H9 (cell line): ENCODE measurements around the gene MARCHF10. TPM values are rescaled to one million over a fixed set of nuclear protein-coding genes. Genes with fewer than 3 reads are reported as not detected.

ENCODE experiments used
- DNase-seq: peaks from one replicate; pipeline ENCODE4 v3.0.0-alpha.2; 2017
- H2AFZ ChIP-seq: one replicate; pipeline ENCODE4 v1.6.1; 2013; ENCODE audit warnings: mild to moderate bottlenecking, low read length, control low read depth, moderate library complexity
- H2AK5ac ChIP-seq: 2 replicates; pipeline ENCODE4 v1.6.1; 2013; ENCODE audit warnings: low read length, control low read depth, mixed read lengths; ENCODE audit not compliant: insufficient read length
- H2BK120ac ChIP-seq: one replicate; pipeline ENCODE4 v1.6.1; 2013; ENCODE audit warnings: low read depth, mild to moderate bottlenecking, low read length, control low read depth, inconsistent platforms; ENCODE audit not compliant: poor library complexity, severe bottlenecking
- H2BK12ac ChIP-seq: 2 replicates; pipeline ENCODE4 v1.6.1; 2013; ENCODE audit warnings: low read length, control low read depth, mixed read lengths, low read depth; ENCODE audit not compliant: insufficient read length
- H2BK15ac ChIP-seq: 2 replicates; pipeline ENCODE4 v1.6.1; 2013; ENCODE audit warnings: low read depth, low read length, control low read depth
- H2BK20ac ChIP-seq: one replicate; pipeline ENCODE4 v1.6.1; 2013; ENCODE audit warnings: low read depth, mild to moderate bottlenecking, low read length, control low read depth, inconsistent platforms; ENCODE audit not compliant: poor library complexity, severe bottlenecking
- H2BK5ac ChIP-seq: 2 replicates; pipeline ENCODE4 v1.6.1; 2013; ENCODE audit warnings: low read length, control low read depth, mixed read lengths; ENCODE audit not compliant: insufficient read length
- H3K14ac ChIP-seq: 2 replicates; pipeline ENCODE4 v1.6.1; 2013; ENCODE audit warnings: low read length, control low read depth; ENCODE audit not compliant: insufficient read depth
- H3K18ac ChIP-seq: 2 replicates; pipeline ENCODE4 v1.6.1; 2013; ENCODE audit warnings: low read depth, mild to moderate bottlenecking, mixed read lengths, low read length, control low read depth; ENCODE audit not compliant: insufficient read length
- H3K23ac ChIP-seq: 2 replicates; pipeline ENCODE4 v1.6.1; 2013; ENCODE audit warnings: low read length, control low read depth, mixed read lengths, low read depth; ENCODE audit not compliant: insufficient read length
- H3K23me2 ChIP-seq: 2 replicates; pipeline ENCODE4 v1.6.1; 2013; ENCODE audit warnings: low read depth, mild to moderate bottlenecking, mixed read lengths, low read length, control low read depth; ENCODE audit not compliant: insufficient read length, poor library complexity, severe bottlenecking
- H3K27ac ChIP-seq: 2 replicates; pipeline ENCODE4 v1.5.1; 2013; ENCODE audit warnings: low read length, control low read depth, mixed read lengths, low read depth; ENCODE audit not compliant: insufficient read length
- H3K27me3 ChIP-seq: 2 replicates; pipeline ENCODE4 v1.6.1; 2013; ENCODE audit warnings: low read length, control low read depth, inconsistent platforms; ENCODE audit not compliant: insufficient read depth
- H3K4ac ChIP-seq: 2 replicates; pipeline ENCODE4 v1.6.1; 2013; ENCODE audit warnings: low read depth, mild to moderate bottlenecking, control low read depth, inconsistent platforms, low read length, moderate library complexity
- H3K4me1 ChIP-seq: 2 replicates; pipeline ENCODE4 v1.6.1; 2013; ENCODE audit warnings: low read length, control low read depth, inconsistent platforms; ENCODE audit not compliant: insufficient read depth
- H3K4me2 ChIP-seq: 2 replicates; pipeline ENCODE4 v1.6.1; 2013; ENCODE audit warnings: low read length, control low read depth, mixed read lengths; ENCODE audit not compliant: insufficient read length, insufficient read depth
- H3K56ac ChIP-seq: 2 replicates; pipeline ENCODE4 v1.6.1; 2013; ENCODE audit warnings: low read depth, mild to moderate bottlenecking, mixed read lengths, low read length, control low read depth; ENCODE audit not compliant: insufficient read length
- H3K79me1 ChIP-seq: 2 replicates; pipeline ENCODE4 v1.6.1; 2013; ENCODE audit warnings: low read depth, mild to moderate bottlenecking, moderate library complexity, low read length, control low read depth, inconsistent platforms; ENCODE audit not compliant: insufficient read depth, poor library complexity, severe bottlenecking
- H3K79me2 ChIP-seq: 2 replicates; pipeline ENCODE4 v1.6.1; 2013; ENCODE audit warnings: low read length, control low read depth, inconsistent platforms; ENCODE audit not compliant: insufficient read depth
- H3K9ac ChIP-seq: 2 replicates; pipeline ENCODE4 v1.6.1; 2013; ENCODE audit warnings: low read length, control low read depth, mixed read lengths; ENCODE audit not compliant: insufficient read length; ENCODE audit errors: extremely low read depth
- H3K9me3 ChIP-seq: one replicate; pipeline ENCODE4 v1.6.1; 2013; ENCODE audit warnings: low read depth, low read length, inconsistent platforms; ENCODE audit not compliant: control insufficient read depth
- H3T11ph ChIP-seq: one replicate; pipeline ENCODE4 v1.6.1; 2013; ENCODE audit warnings: mild to moderate bottlenecking, low read length, control low read depth, inconsistent platforms
- H4K20me1 ChIP-seq: one replicate; pipeline ENCODE4 v1.6.1; 2013; ENCODE audit not compliant: control insufficient read depth, insufficient read length, insufficient read depth
- H4K5ac ChIP-seq: 2 replicates; pipeline ENCODE4 v1.6.1; 2013; ENCODE audit warnings: low read depth, mild to moderate bottlenecking, mixed read lengths, low read length, control low read depth; ENCODE audit not compliant: insufficient read length
- H4K8ac ChIP-seq: replicated peaks from 2 replicates; pipeline ENCODE4 v1.6.1; 2013; ENCODE audit warnings: low read length, control low read depth, mixed read lengths, low read depth; ENCODE audit not compliant: insufficient read length
- H4K91ac ChIP-seq: 2 replicates; pipeline ENCODE4 v1.6.1; 2013; ENCODE audit warnings: low read depth, mild to moderate bottlenecking, moderate library complexity, mixed read lengths, low read length, control low read depth; ENCODE audit not compliant: insufficient read length
- H3K27ac Mint-ChIP-seq, 3 experiments: 2 replicates in 2 of 3; 3 replicates in 1 of 3; pipeline ENCODE4 v1.8.0; 2020 to 2021; ENCODE audit warnings: mixed read lengths in 3 of 3, mild to moderate bottlenecking in 1 of 3, moderate library complexity in 1 of 3
- H3K27me3 Mint-ChIP-seq: 2 replicates; pipeline ENCODE4 v1.8.0; 2021; ENCODE audit warnings: low read depth, mild to moderate bottlenecking, moderate library complexity, mixed read lengths
- H3K36me3 Mint-ChIP-seq, 3 experiments: 2 replicates in 2 of 3; 3 replicates in 1 of 3; pipeline ENCODE4 v1.8.0; 2020 to 2021; ENCODE audit warnings: low read depth in 3 of 3, mixed read lengths in 3 of 3; ENCODE audit not compliant: insufficient read depth in 1 of 3
- H3K4me1 Mint-ChIP-seq, 2 experiments: 2 replicates each; pipeline ENCODE4 v1.8.0; 2020; ENCODE audit warnings: mixed read lengths in 2 of 2
- H3K4me3 Mint-ChIP-seq, 2 experiments: 2 replicates in 1 of 2; 3 replicates in 1 of 2; pipeline ENCODE4 v1.8.0; 2020 to 2021; ENCODE audit warnings: mild to moderate bottlenecking in 2 of 2, mixed read lengths in 2 of 2, moderate library complexity in 1 of 2
- H3K9me3 Mint-ChIP-seq, 2 experiments: 2 replicates in 1 of 2; 3 replicates in 1 of 2; pipeline ENCODE4 v1.8.0; 2020; ENCODE audit warnings: mild to moderate bottlenecking in 2 of 2, mixed read lengths in 2 of 2, moderate library complexity in 1 of 2
- WGBS: extraction: QIAGEN DNeasy Blood & Tissue Kit; methylation state at CpG from one replicate; pipeline ENCODE4 v1.1.7; 2013; ENCODE audit warnings: missing lambda C conversion rate, low lambda C conversion rate, mixed read lengths; ENCODE audit not compliant: insufficient read length; ENCODE audit errors: extremely low coverage; 5-methylcytosine and 5-hydroxymethylcytosine counted together
- total RNA-seq: library from RNA; stranded (reverse); gene quantifications from 2 replicates; pipeline ENCODE4 v1.2.1, GENCODE V29; 2021
- TF ChIP-seq, protein P1 (sequence below): fragments of 200-600 bp; sonication (generic); conservative IDR thresholded peaks from 3 replicates; pipeline ENCODE4 v1.8.0; 2021; ENCODE audit warnings: antibody characterized with exemption, mild to moderate bottlenecking

The MARCHF10 gene
- total RNA-seq, 1 experiment from 2014 or later = not detected

DNA sequence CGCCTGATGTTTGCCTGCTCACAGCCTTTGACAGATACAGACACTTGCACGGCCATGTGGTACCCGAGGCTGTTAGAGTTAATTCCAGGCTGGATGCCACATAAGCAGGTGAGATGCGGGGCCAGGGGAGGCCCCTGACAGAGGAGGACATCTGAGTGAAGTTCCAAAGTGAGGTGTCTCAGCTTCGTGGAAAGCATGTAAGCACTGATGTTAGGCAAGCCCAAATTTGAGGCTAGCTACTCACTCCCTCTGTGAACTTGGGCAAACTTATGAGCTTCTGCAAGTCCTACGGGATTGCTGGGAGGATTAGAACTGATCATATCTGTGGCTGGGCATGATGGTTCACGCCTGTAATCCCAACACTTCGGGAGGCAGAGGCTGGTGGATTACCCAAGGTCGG lies 39.3 kb upstream of the MARCHF10 start:
- no peaks in the 10 kb centered on the region for H3K27me3 ChIP-seq
- no CpG with 5 or more reads among the region's 9 CpGs for WGBS
- H3K36me3 Mint-ChIP-seq = no peaks in the 10 kb centered on the region

More for the DNA sequence above, 39.3 kb upstream of the MARCHF10 start:
- no peaks in the 10 kb centered on the region for H4K20me1 ChIP-seq
- TF ChIP-seq, protein P1, sequence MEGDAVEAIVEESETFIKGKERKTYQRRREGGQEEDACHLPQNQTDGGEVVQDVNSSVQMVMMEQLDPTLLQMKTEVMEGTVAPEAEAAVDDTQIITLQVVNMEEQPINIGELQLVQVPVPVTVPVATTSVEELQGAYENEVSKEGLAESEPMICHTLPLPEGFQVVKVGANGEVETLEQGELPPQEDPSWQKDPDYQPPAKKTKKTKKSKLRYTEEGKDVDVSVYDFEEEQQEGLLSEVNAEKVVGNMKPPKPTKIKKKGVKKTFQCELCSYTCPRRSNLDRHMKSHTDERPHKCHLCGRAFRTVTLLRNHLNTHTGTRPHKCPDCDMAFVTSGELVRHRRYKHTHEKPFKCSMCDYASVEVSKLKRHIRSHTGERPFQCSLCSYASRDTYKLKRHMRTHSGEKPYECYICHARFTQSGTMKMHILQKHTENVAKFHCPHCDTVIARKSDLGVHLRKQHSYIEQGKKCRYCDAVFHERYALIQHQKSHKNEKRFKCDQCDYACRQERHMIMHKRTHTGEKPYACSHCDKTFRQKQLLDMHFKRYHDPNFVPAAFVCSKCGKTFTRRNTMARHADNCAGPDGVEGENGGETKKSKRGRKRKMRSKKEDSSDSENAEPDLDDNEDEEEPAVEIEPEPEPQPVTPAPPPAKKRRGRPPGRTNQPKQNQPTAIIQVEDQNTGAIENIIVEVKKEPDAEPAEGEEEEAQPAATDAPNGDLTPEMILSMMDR = no peak
- H3K9ac ChIP-seq = no peak overlapping the region
- no peak overlapping the region for H2BK20ac ChIP-seq
- H3K27ac ChIP-seq = no peak overlapping the region
- no peak overlapping the region for H4K91ac ChIP-seq
- Mint-ChIP-seq H3K4me3 (no peak overlapping the region), H3K4me1 (no peaks in the 10 kb centered on the region), H3K27ac (no peak overlapping the region), H3K27me3 (peaks cover 2% of the 10 kb centered on the region; the same call in 1 of the 2 replicates), H3K9me3 (no peaks in the 10 kb centered on the region)
- no peak overlapping the region for H2AK5ac ChIP-seq
- H3K23me2 ChIP-seq = no peaks in the 10 kb centered on the region
- H3K4me2 ChIP-seq = no peak overlapping the region
- no peaks in the 10 kb centered on the region for H3K9me3 ChIP-seq
- no peak overlapping the region for H3K4ac ChIP-seq
- H3K4me1 ChIP-seq = no peaks in the 10 kb centered on the region
- no peak overlapping the region for H3T11ph ChIP-seq
- H4K5ac ChIP-seq = no peak overlapping the region
- no peaks in the 10 kb centered on the region for H3K79me1 ChIP-seq
- H3K14ac ChIP-seq = no peak overlapping the region
- H4K8ac ChIP-seq = no peak overlapping the region
- H2BK15ac ChIP-seq = no peak overlapping the region
- H2BK5ac ChIP-seq = no peak overlapping the region
- no peaks in the 10 kb centered on the region for H3K79me2 ChIP-seq
- no peak overlapping the region for H2BK120ac ChIP-seq
- H3K23ac ChIP-seq = no peak overlapping the region
- DNase-seq = peak; percentile 20
- no peak overlapping the region for H2BK12ac ChIP-seq
- H2AFZ ChIP-seq = no peak overlapping the region
- H3K18ac ChIP-seq = no peak overlapping the region
- no peak overlapping the region for H3K56ac ChIP-seq
